KOPT-K1 (cell line): ENCODE data around the gene SLC9C1.

ENCODE experiments used
- H3K27ac ChIP-seq: fragments of 200-600 bp; sonication (generic); 2 replicates; pipeline ENCODE4 v1.5.1; 2016; ENCODE audit warnings: antibody characterized with exemption, mild to moderate bottlenecking, low read depth, low read length; ENCODE audit not compliant: poor library complexity, severe bottlenecking
- H3K36me3 ChIP-seq: fragments of 200-600 bp; sonication (generic); 2 replicates; pipeline ENCODE4 v1.5.1; 2017; ENCODE audit warnings: antibody characterized with exemption, mild to moderate bottlenecking, low read length, moderate library complexity; ENCODE audit not compliant: insufficient read depth
- H3K9me3 ChIP-seq: fragments of 200-600 bp; sonication (generic); 2 replicates; pipeline ENCODE4 v1.5.1; 2017; ENCODE audit warnings: antibody characterized with exemption, low read length, mild to moderate bottlenecking; ENCODE audit not compliant: insufficient read depth, poor library complexity, severe bottlenecking

The SLC9C1 gene

DNA sequence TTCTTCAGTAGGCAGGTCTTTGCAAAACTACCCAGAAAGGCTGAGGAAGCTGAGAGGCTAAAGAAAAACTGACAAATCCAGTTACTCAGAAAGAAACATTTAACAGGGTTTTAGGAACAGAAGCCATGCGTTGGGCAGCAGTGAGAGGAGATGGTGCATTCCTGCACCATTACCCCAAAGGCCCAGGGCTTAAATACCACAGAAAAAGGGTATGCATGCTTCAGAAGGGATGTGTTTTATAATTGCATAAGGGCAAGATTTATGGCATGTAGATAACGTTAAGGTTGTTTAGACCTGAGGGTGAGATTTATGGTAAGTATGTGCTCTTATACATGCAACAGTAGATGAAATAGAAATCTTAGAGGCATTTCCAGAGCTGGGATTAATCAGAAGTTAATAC lies 197.8 kb downstream of the SLC9C1 start:
- Histone ChIP-seq H3K27ac (no peak overlapping the region), H3K36me3 (no peaks in the 10 kb centered on the region), H3K9me3 (no peaks in the 10 kb centered on the region)

DNA sequence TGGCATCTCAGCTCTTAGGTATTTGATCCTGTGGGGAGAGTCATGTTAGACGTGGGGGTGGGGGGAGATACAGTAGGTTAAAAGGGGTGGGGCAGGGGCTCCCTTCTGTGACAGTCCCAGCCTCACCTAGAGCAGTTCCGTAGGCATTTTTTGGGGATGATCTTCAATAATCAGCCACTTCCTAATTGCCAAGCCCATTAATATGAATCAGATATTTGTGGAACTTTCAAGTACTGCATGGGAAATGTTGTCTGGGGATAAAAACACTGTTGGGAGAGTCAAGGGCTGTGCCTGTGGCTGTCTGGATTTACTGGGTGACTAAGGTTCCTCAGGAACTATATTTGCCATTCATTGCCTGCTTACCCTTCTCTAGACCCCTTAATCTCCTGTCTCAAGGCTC lies 198.3 kb downstream of the SLC9C1 start:
- H3K36me3 ChIP-seq = no peaks in the 10 kb centered on the region
- H3K27ac ChIP-seq = no peak overlapping the region
- no peaks in the 10 kb centered on the region for H3K9me3 ChIP-seq

DNA sequence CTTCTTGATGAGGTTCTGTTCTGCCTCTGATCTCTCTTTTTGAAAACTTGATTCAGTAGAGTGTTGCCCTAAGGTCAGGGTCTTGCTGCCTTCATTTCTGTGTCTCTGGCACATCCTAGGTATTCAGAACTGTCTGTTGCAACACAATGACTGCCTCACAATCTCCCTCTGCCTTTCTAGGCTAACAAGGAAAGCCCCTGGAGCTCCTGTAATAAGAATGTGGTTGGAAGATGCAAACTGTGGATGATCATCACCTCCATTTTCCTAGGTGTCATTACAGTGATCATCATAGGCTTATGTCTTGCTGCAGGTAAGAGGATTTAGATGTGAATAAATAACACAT lies 200.9 kb downstream of the SLC9C1 start:
- no peak overlapping the region for H3K27ac ChIP-seq
- no peaks in the 10 kb centered on the region for H3K36me3 ChIP-seq
- no peaks in the 10 kb centered on the region for H3K9me3 ChIP-seq

DNA sequence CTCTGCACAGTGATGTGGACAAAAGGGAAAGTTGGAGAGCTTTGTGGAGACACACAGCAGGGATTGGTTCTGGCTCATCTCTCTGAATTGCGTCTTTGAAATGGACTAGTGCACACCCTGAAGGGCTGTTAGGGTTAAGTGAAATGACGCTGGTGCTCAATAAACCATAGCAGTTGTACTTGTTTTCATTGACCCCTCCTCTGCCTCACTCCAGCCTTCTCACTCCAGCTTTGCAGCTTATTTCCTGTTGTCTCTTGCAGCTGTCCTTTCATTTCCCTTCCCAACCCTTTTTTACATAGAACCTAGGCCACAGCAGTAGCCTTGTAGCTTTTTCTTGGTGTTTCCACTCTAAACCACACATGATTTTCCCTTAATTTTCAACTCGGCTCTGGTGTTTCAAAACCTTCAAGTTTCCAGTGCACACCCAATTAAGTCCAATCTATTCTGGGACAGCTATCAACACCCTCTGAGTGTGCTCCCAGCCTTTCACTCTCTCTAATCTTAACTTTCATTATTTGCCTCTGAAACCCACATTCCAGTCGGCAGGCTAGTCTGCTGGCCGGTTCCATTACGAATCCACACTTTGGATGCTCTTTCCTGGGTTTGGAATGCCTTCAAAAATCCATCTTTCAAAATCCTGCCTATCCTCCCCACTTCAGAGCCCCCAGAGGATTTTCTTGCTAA lies 201.4 kb downstream of the SLC9C1 start:
- no peaks in the 10 kb centered on the region for H3K9me3 ChIP-seq
- no peak overlapping the region for H3K27ac ChIP-seq
- H3K36me3 ChIP-seq = no peaks in the 10 kb centered on the region

DNA sequence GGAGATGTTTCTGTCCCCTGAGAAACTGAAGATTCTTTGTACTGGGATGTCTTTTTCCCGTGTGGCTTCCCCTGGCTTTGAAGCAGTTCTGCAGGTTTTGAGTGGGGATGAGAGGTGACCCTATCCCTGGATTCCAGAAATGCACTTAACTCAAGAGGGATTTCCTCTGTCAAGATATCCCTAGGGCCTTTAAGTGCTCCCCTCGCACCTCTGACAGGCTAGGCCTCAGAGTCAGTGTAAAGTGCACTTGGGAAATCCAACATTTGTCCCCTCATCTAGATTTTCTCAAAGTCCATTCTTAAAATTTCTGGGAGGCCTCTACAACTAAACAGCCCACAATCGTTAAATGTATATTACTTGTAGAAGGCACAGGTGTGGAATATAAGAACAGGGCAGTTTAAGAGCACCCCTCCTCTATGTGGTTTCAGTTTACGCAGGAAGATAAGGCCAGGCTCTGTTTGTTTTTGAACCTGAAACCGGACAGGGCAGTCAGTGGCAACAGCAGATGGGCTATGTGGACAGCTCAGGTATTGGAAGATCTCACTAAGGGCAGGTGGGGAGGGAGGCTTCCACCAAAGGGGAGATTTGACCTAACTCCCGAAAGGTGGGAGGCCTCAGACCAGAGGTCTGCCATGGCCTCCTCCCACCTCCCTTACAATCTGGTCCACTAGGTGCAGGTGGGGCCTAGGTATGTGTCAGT lies 203.0 kb downstream of the SLC9C1 start:
- H3K27ac ChIP-seq = peak overlapping the region; percentile 1

More for the DNA sequence above, 203.0 kb downstream of the SLC9C1 start:
- Histone ChIP-seq H3K9me3 (no peaks in the 10 kb centered on the region), H3K36me3 (no peaks in the 10 kb centered on the region)
